ENCODE data around the gene PRR7. TPM values are rescaled to one million over a fixed set of nuclear protein-coding genes. Genes with fewer than 3 reads are reported as not detected.
"Not testable (repeated sequence)": the region's sequence is repeated elsewhere in the genome, so short reads cannot be mapped to it uniquely, and the experiment has no call there.

Gene PRR7
- 0.40 TPM for total RNA-seq
- long read RNA-seq, partial matches to known transcripts: 1 of 1 reads
- long read RNA-seq, other reads (novel, unspliced or antisense): 0 of 1 reads

- intact Hi-C loops (cut with micrococcal nuclease): no loop called here
- ATAC-seq (peak; percentile 72), DNase-seq (peak; percentile 80)
These were observed at the start of gene PRR7 for GRCh38 chr5:177446200-177447065. Gene PRR7, plus strand, starts transcription at chr5:177446814. Its CDS starts 8,254 bp downstream, at chr5:177455068.

GRCh38 chr5:177397875-177398390 is 48.7 kb upstream of the PRR7 start:
- no peak for DNase-seq
- intact Hi-C loops (cut with micrococcal nuclease): no loop called here
- ATAC-seq: no peak

GRCh38 chr5:177399997-177400868 is 46.4 kb upstream of the PRR7 start, which contains the start of gene PFN3:
Gene PFN3, minus strand, starts transcription at chr5:177400661. Its CDS starts 85 bp downstream, at chr5:177400576.
- DNase-seq (no peak), ATAC-seq (no peak)
- intact Hi-C loops (cut with micrococcal nuclease): no loop called here

- peak; percentile 38 for ATAC-seq
- intact Hi-C loops (cut with micrococcal nuclease): no loop called here
- peak; percentile 51 for DNase-seq
These were observed 44.2 kb upstream of the PRR7 start for GRCh38 chr5:177402271-177403043.

GRCh38 chr5:177403102-177403791 is 43.4 kb upstream of the PRR7 start:
- intact Hi-C loops (cut with micrococcal nuclease): no loop called here
- DNase-seq: peak; percentile 39
- ATAC-seq: no peak

GRCh38 chr5:177403792-177404640 is 42.6 kb upstream of the PRR7 start:
- intact Hi-C loops (cut with micrococcal nuclease): no loop called here
- ATAC-seq (peak; percentile 97), DNase-seq (peak; percentile 92)

GRCh38 chr5:177404641-177405179 is 41.9 kb upstream of the PRR7 start:
- DNase-seq (peak; percentile 41), ATAC-seq (no peak)
- intact Hi-C loops (cut with micrococcal nuclease): no loop called here

GRCh38 chr5:177405312-177405711 is 41.3 kb upstream of the PRR7 start:
- intact Hi-C loops (cut with micrococcal nuclease): no loop called here
- no peak for DNase-seq

GRCh38 chr5:177405805-177406204 is 40.8 kb upstream of the PRR7 start:
- ATAC-seq: no peak
- intact Hi-C loops (cut with micrococcal nuclease): no loop called here
- DNase-seq: peak; percentile 53

More at GRCh38 chr5:177405312-177405711, 41.3 kb upstream of the PRR7 start:
- ATAC-seq: no peak

- intact Hi-C loops (cut with micrococcal nuclease): no loop called here
- no peak for ATAC-seq
These were observed 37.4 kb upstream of the PRR7 start, which contains the start of gene F12 for GRCh38 chr5:177409043-177409801. Gene F12, minus strand, starts transcription at chr5:177409564. Its CDS starts 37 bp downstream, at chr5:177409527.

GRCh38 chr5:177410575-177410974 is 36.0 kb upstream of the PRR7 start:
- ATAC-seq (no peak), DNase-seq (no peak)
- intact Hi-C loops (cut with micrococcal nuclease): no loop called here

More at GRCh38 chr5:177409043-177409801, 37.4 kb upstream of the PRR7 start, which contains the start of gene F12:
- no peak for DNase-seq

- DNase-seq: no peak
- intact Hi-C loops (cut with micrococcal nuclease): no loop called here
- ATAC-seq: no peak
These were observed 33.9 kb upstream of the PRR7 start for GRCh38 chr5:177412603-177413233.

- intact Hi-C loops (cut with micrococcal nuclease): no loop called here
- DNase-seq (no peak), ATAC-seq (no peak)
These were observed 32.1 kb upstream of the PRR7 start for GRCh38 chr5:177414481-177414880.

GRCh38 chr5:177417081-177417480 is 29.5 kb upstream of the PRR7 start:
- intact Hi-C loops (cut with micrococcal nuclease); ATAC-seq; DNase-seq: not testable (repeated sequence)

- DNase-seq (no peak), ATAC-seq (no peak)
- intact Hi-C loops (cut with micrococcal nuclease): no loop called here
These were observed 27.6 kb upstream of the PRR7 start for GRCh38 chr5:177419046-177419445.

- intact Hi-C loops (cut with micrococcal nuclease); ATAC-seq; DNase-seq: not testable (repeated sequence)
These were observed 26.1 kb upstream of the PRR7 start for GRCh38 chr5:177420472-177420871.
